Ishikawa (cell line): ENCODE data around the gene JADE1.

Source experiments
- EP300 ChIP-seq: IDR thresholded peaks from 2 replicates; pipeline ENCODE4 v1.6.1; 2012; ENCODE audit warnings: borderline replicate concordance
- TAF1 ChIP-seq: IDR thresholded peaks from 2 replicates; pipeline ENCODE4 v1.6.1; 2012; ENCODE audit warnings: low read depth, mild to moderate bottlenecking

DNA sequence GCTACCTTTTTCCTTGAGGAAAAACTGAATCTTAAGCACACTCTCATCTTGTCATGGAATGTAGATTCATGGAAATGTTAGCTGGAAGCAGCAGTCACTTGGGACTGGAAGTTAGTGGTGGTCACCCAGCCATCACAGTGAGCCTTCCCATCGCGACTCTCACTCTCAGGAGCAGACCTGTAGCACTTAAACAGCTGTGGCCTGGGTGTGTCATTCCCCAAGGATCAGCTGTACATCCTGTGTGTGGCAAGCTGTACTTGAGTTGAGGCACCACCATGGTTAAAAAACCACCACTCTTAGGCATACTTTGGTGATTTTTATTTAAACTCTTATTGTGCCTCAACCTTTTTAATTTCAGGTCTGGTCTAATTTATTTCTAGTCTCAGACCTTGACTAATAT, 46.7 kb downstream of the JADE1 start:
- TF ChIP-seq EP300 (no peak), TAF1 (no peak)
